Choroid plexus epithelial cell (primary cell): ENCODE measurements around the gene PJA2.

ENCODE experiments used
- DNase-seq: peaks from one replicate; pipeline ENCODE4 v3.0.0-alpha.2; 2010; ENCODE audit warnings: low read depth
- H3K4me3 ChIP-seq: 2 replicates; pipeline ENCODE4 v1.5.1; 2011; ENCODE audit warnings: low read depth, mild to moderate bottlenecking, control low read depth, low read length, moderate library complexity
- CTCF ChIP-seq: conservative IDR thresholded peaks from 2 replicates; pipeline ENCODE4 v1.5.1; 2011; ENCODE audit warnings: low read depth, mild to moderate bottlenecking, control low read depth, inconsistent platforms, low read length, moderate library complexity

The PJA2 gene

DNA sequence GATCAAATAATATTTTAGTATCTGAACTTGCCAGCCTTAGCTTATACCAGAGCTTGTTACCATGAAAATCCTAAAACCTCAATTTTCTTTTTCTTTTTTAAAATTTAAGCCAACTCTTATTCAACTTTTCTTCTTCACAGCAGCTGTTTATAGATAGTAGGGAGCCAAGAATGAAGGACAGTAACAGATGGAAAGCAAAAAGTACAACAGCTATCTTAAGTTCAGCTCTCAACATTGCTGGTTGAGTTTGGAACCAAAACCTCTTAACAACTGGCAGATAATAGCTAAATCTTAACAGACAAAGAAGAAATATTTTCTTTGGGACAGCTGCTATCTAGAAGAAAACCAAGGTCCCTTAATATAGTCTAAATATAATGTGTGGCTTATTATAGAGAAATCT, 74.7 kb downstream of the PJA2 start:
- no peak for TF ChIP-seq CTCF
- no peak overlapping the region for H3K4me3 ChIP-seq
- no peak for DNase-seq

DNA sequence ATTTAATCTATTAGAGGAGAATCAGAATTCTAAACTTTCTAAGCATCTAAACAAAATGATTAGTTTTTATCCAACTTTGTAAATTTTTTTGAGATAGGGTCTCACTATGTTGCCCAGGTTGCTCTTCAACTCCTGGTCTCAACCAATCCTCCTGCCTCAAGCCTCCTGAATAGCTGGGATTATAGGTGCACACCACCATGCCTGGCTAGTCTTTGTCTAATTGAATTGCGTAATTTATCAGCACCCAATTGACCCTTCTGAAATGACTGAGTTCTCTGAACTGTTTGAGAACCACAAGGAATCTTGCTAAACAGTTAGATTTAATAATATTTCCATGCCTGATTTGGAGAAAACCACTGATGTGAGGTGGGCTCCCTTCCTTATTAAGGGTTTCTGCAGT, 75.7 kb downstream of the PJA2 start:
- TF ChIP-seq CTCF = no peak
- DNase-seq = no peak
- H3K4me3 ChIP-seq = no peak overlapping the region

GRCh38 chr5:109329333-109330237, 80.2 kb downstream of the PJA2 start:
- H3K4me3 ChIP-seq = no peak overlapping the region
- DNase-seq = peak; percentile 76
- TF ChIP-seq CTCF = no peak

- no peak for TF ChIP-seq CTCF
- no peak overlapping the region for H3K4me3 ChIP-seq
- no peak for DNase-seq
These were observed 81.1 kb downstream of the PJA2 start for GRCh38 chr5:109328626-109329025.

- DNase-seq = no peak
- TF ChIP-seq CTCF = no peak
- H3K4me3 ChIP-seq = no peak overlapping the region
These were observed 82.2 kb downstream of the PJA2 start for GRCh38 chr5:109327570-109327969.

DNA sequence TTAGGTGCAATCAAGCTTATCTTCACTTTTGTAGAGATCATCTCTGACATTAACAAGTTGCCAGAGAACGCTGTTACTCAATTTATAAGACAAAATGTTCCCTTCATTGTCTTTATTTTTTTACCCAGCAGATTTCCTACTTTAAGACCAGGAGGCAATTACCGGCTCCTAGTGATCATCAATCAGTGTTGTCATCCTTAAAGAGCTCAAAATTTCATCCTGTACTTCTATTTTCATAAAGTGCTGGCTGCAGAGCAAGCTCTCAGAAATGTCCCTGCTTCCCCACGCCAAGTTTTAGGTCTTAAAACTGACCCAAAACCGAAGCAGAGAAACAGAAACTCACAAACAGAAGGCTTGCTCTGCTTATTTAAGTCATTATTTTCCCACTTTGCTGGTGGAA, 82.9 kb downstream of the PJA2 start:
- TF ChIP-seq CTCF = no peak
- no peak for DNase-seq

GRCh38 chr5:109325456-109325855, 84.3 kb downstream of the PJA2 start:
- no peak for TF ChIP-seq CTCF
- DNase-seq = no peak
- no peak overlapping the region for H3K4me3 ChIP-seq

More for the DNA sequence above, 82.9 kb downstream of the PJA2 start:
- no peak overlapping the region for H3K4me3 ChIP-seq
